ENCODE data around the gene FZR1. TPM values are rescaled to one million over a fixed set of nuclear protein-coding genes. Genes with fewer than 3 reads are reported as not detected.

Gene FZR1
- total and polyA plus RNA-seq, 2 donors: 30.5 TPM

- H3K4me3 ChIP-seq (ENCODE audit: low read depth, low read length): no peak overlapping the region
- H3K4me1 ChIP-seq (ENCODE audit: insufficient read depth): no peaks in the 10 kb centered on the region
- no peak overlapping the region for H3K27ac ChIP-seq (ENCODE audit: low read depth)
- no peaks in the 10 kb centered on the region for H3K36me3 ChIP-seq (ENCODE audit: insufficient read depth)
- WGBS: 89% methylated on average over 10 of the region's 10 CpGs
- DNase-seq (ENCODE audit: extremely low spot score): no peak
These were observed 38.5 kb upstream of the FZR1 start for GRCh38 chr19:3467437-3468198.

GRCh38 chr19:3468211-3468610, 37.9 kb upstream of the FZR1 start:
- H3K4me1 ChIP-seq (ENCODE audit: insufficient read depth): no peaks in the 10 kb centered on the region

DNA sequence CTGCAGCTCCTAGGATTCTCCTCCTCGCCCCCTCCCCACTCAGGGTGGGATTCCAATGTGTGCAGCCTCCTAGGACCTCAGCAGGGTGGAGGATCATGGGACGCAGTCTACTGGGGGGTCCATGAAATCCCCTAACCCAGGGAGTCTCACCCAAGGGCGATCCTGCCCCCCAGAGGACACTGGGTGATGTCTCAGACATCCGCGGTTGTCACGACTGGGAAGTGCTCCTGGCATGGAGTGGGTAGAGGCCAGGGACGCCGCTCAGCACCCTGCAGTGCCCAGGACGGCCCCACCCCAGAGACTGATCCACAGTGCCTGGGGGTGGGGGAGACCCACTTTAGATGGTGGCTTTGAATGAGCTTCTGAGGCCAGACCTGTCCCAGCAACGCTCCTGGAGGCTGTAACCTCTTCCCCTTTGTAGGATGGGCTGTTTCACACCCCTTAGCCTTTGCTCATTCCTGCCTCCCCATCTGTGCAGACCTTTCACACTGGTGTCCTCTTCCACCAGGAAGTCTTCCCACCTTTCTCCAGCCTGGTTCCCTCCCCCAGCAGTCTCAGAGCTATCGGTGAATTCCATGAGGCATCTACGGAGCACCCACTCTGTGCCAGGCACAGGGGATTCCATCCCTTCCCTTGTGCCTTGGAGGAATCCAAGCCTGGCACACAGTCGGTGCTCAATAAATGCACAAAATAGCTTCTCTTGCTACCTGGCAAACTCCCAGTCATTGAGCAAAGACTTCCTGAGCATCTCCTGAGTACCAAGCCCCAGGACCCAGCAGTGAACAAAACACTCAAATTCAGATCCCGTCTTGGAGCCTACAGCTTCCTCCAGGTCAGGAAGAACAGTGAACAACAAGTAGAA, 36.2 kb upstream of the FZR1 start:
- WGBS: 45% methylated on average over 14 of the region's 14 CpGs

More at GRCh38 chr19:3468211-3468610, 37.9 kb upstream of the FZR1 start:
- WGBS: 90% methylated on average over 3 of the region's 3 CpGs
- Histone ChIP-seq H3K36me3 (ENCODE audit: insufficient read depth) (no peaks in the 10 kb centered on the region), H3K27ac (ENCODE audit: low read depth) (no peak overlapping the region), H3K4me3 (ENCODE audit: low read depth, low read length) (no peak overlapping the region)
- no peak for DNase-seq (ENCODE audit: extremely low spot score)

DNA sequence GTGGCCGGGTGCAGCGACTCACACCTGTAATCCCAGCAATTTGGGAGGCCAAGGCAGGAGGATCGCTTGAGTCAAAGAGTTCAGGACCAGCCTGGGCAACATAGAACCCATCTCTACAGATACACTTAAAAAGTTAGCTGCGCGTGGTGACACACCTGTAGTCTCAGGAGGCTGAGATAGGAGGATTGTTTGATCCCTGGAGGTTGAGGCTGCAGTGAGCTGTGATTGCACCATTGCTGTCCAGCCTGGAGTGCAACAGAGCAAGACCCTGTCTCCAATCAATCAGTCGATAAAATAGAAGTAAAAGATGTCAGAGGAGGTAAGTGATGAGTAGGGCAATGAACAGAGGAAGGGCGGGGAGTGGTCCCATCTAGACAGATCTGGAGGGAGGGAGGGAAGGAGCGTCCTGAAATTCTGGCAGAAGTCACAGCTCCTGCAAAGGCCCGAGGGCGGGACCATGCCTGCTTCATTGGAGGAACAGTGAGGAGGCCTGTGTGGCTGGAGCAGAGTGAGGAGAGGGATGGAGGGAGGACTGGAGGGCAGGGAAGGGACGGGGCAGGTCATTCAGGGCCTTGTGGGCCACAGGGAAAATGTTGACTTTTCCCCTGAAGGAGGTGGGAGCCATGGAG, 35.5 kb upstream of the FZR1 start:
- H3K36me3 ChIP-seq (ENCODE audit: insufficient read depth): no peaks in the 10 kb centered on the region
- H3K4me3 ChIP-seq (ENCODE audit: low read depth, low read length): no peak overlapping the region
- WGBS: 57% methylated on average over 11 of the region's 11 CpGs
- H3K4me1 ChIP-seq (ENCODE audit: insufficient read depth): no peaks in the 10 kb centered on the region
- no peak overlapping the region for H3K27ac ChIP-seq (ENCODE audit: low read depth)
- no peak for DNase-seq (ENCODE audit: extremely low spot score)

More for the DNA sequence above, 36.2 kb upstream of the FZR1 start:
- Histone ChIP-seq H3K36me3 (ENCODE audit: insufficient read depth) (no peaks in the 10 kb centered on the region), H3K27ac (ENCODE audit: low read depth) (no peak overlapping the region), H3K4me3 (ENCODE audit: low read depth, low read length) (no peak overlapping the region), H3K4me1 (ENCODE audit: insufficient read depth) (no peaks in the 10 kb centered on the region)
- DNase-seq (ENCODE audit: extremely low spot score): no peak

DNA sequence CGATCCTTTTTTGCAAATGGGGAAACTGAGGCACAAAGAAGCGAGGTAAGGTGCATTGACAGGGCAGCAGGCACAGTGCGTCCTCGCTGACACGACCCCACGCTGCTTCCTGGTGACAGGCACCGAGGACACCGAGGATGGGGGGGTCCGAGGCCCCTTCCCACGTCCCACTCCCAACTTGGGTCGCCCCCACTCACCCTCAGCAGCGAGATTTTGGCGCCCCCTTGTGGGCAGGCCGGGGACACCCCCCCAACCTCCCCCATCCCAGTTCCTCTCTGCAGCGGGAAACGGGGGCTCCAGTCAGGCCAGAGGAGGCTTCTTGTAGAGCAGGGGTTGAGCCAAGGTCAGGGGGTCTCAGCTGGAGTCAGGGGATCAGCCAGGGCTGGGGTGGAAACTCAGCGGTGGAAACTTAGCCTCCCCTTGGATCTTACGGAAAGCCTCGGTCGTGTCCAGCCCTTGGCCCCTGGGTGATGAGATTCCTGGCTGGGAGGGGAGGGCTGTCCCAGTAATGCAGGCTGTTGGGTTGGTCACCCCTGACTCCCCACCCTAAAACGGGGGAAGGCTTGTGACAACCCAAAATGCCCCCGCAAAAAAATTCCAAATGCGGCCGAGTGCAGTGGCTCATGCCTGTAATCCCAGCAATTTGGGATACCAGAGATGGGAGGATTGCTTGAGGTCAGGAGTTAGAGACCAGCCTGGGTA, 34.0 kb upstream of the FZR1 start:
- Histone ChIP-seq H3K4me1 (ENCODE audit: insufficient read depth) (no peaks in the 10 kb centered on the region), H3K4me3 (ENCODE audit: low read depth, low read length) (no peak overlapping the region), H3K36me3 (ENCODE audit: insufficient read depth) (no peaks in the 10 kb centered on the region), H3K27ac (ENCODE audit: low read depth) (no peak overlapping the region)
- 22% methylated on average over 24 of the region's 24 CpGs for WGBS
- no peak for DNase-seq (ENCODE audit: extremely low spot score)

GRCh38 chr19:3474010-3474409, 32.1 kb upstream of the FZR1 start:
- H3K4me1 ChIP-seq (ENCODE audit: insufficient read depth): no peaks in the 10 kb centered on the region
- DNase-seq (ENCODE audit: extremely low spot score): no peak
- H3K36me3 ChIP-seq (ENCODE audit: insufficient read depth): no peaks in the 10 kb centered on the region
- H3K4me3 ChIP-seq (ENCODE audit: low read depth, low read length): no peak overlapping the region
- WGBS: 80% methylated on average over 8 of the region's 8 CpGs
- no peak overlapping the region for H3K27ac ChIP-seq (ENCODE audit: low read depth)

GRCh38 chr19:3474614-3475013, 31.5 kb upstream of the FZR1 start:
- WGBS: 64% methylated on average over 2 of the region's 2 CpGs
- Histone ChIP-seq H3K36me3 (ENCODE audit: insufficient read depth) (no peaks in the 10 kb centered on the region), H3K4me1 (ENCODE audit: insufficient read depth) (no peaks in the 10 kb centered on the region), H3K4me3 (ENCODE audit: low read depth, low read length) (no peak overlapping the region), H3K27ac (ENCODE audit: low read depth) (no peak overlapping the region)
- no peak for DNase-seq (ENCODE audit: extremely low spot score)

GRCh38 chr19:3475449-3475848, 30.7 kb upstream of the FZR1 start:
- DNase-seq (ENCODE audit: extremely low spot score): no peak
- Histone ChIP-seq H3K4me1 (ENCODE audit: insufficient read depth) (no peaks in the 10 kb centered on the region), H3K27ac (ENCODE audit: low read depth) (no peak overlapping the region), H3K4me3 (ENCODE audit: low read depth, low read length) (no peak overlapping the region), H3K36me3 (ENCODE audit: insufficient read depth) (no peaks in the 10 kb centered on the region)
- 83% methylated on average over 4 of the region's 4 CpGs for WGBS

DNA sequence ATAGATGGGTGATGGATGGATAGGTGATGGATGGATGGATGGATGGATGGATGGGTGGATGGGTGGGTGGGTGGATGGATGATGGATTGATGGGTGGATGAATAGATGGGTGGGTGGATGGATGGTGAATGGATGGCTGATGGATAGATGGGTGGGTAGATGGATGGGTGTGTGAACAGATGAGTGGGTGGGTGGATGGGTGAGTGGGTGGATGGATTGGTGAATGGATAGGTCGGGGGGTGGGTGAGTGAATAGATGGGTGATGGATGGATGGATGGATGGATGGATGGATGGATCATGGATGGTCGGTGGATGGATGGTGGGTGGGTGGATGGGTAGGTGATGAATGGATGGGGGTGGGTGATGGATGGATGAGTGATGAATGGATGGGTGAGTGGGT, 29.3 kb upstream of the FZR1 start:
- 84% methylated on average over 2 of the region's 2 CpGs for WGBS
- Histone ChIP-seq H3K4me3 (ENCODE audit: low read depth, low read length) (no peak overlapping the region), H3K27ac (ENCODE audit: low read depth) (no peak overlapping the region), H3K36me3 (ENCODE audit: insufficient read depth) (no peaks in the 10 kb centered on the region), H3K4me1 (ENCODE audit: insufficient read depth) (no peaks in the 10 kb centered on the region)
- DNase-seq (ENCODE audit: extremely low spot score): no peak

DNA sequence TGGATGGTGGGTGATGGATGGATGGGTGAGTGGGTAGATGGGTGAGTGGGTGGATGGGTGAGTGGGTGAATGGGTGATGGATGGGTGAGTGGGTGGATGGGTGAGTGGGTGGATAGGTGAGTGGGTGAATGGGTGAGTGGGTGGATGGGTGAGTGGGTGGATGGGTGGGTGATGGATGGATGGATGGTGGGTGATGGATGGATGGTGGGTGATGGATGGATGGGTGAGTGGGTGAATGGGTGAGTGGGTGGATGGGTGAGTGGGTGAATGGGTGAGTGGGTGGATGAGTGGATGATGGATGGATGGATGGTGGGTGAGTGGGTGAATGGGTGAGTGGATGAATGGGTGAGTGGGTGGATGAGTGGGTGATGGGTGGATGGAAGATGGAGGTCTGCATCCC, 28.6 kb upstream of the FZR1 start:
- DNase-seq (ENCODE audit: extremely low spot score): no peak
- Histone ChIP-seq H3K4me3 (ENCODE audit: low read depth, low read length) (no peak overlapping the region), H3K36me3 (ENCODE audit: insufficient read depth) (no peaks in the 10 kb centered on the region), H3K4me1 (ENCODE audit: insufficient read depth) (no peaks in the 10 kb centered on the region), H3K27ac (ENCODE audit: low read depth) (no peak overlapping the region)

DNA sequence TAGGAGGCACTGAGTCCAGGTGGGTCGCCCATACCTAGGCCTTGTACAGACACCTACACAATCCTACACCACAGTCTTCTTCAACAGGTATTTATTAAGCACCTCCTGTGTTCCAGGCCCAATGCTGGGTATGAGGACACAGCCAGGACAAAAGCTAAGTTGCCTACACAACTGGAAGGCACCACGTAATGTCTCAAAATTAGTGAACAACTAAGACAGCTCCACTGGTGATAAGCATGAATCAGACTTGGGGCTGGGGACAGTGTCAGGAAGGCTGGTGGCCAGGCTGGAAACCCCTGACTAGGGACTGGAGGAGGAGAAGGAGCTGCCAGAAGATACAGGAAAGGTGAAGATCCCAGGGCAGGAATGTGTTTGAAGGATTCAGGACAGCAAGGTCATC, 28.2 kb upstream of the FZR1 start:
- Histone ChIP-seq H3K4me3 (ENCODE audit: low read depth, low read length) (no peak overlapping the region), H3K4me1 (ENCODE audit: insufficient read depth) (no peaks in the 10 kb centered on the region), H3K27ac (ENCODE audit: low read depth) (no peak overlapping the region), H3K36me3 (ENCODE audit: insufficient read depth) (no peaks in the 10 kb centered on the region)
- 67% methylated on average over 2 of the region's 2 CpGs for WGBS
- DNase-seq (ENCODE audit: extremely low spot score): no peak

GRCh38 chr19:3478409-3479176, 27.5 kb upstream of the FZR1 start:
- Histone ChIP-seq H3K27ac (ENCODE audit: low read depth) (no peak overlapping the region), H3K4me1 (ENCODE audit: insufficient read depth) (no peaks in the 10 kb centered on the region), H3K36me3 (ENCODE audit: insufficient read depth) (no peaks in the 10 kb centered on the region), H3K4me3 (ENCODE audit: low read depth, low read length) (no peak overlapping the region)
- no peak for DNase-seq (ENCODE audit: extremely low spot score)
- 27% methylated on average over 27 of the region's 27 CpGs for WGBS
